K562 (cell line): ENCODE measurements around the gene HAPLN2.

Experiments used
- BRCA1 ChIP-seq, 2 experiments: fragments of 450-650 bp in 1 of 2; sonication (generic) in 1 of 2; formaldehyde crosslinking in 1 of 2; IDR thresholded peaks; 2 replicates each; pipeline versions ENCODE4 v1.5.0 to v1.6.1; 2017 to 2020; ENCODE audit warnings: mild to moderate bottlenecking in 1 of 2, missing genetic modification reagents in 1 of 2
- CREB1 ChIP-seq, 2 experiments: sonication (generic) in 1 of 2; formaldehyde crosslinking in 1 of 2; IDR thresholded peaks; 2 replicates each; pipeline versions ENCODE4 v1.6.1 to v1.8.0; 2012 to 2022; ENCODE audit warnings: inconsistent platforms in 1 of 2, mild to moderate bottlenecking in 1 of 2, missing genetic modification reagents in 1 of 2, moderate library complexity in 1 of 2
- FOXM1 ChIP-seq, 2 experiments: fragments of 450-650 bp in 1 of 2; sonication (generic) in 1 of 2; formaldehyde crosslinking in 1 of 2; IDR thresholded peaks; 2 replicates each; pipeline versions ENCODE4 v1.6.1 to v1.9.0; 2017 to 2022; ENCODE audit warnings: low read depth in 2 of 2, mild to moderate bottlenecking in 2 of 2, missing genetic modification reagents in 1 of 2, moderate library complexity in 1 of 2
- KAT8 ChIP-seq: fragments of 450-650 bp; IDR thresholded peaks from 2 replicates; pipeline ENCODE4 v1.6.1; 2016; ENCODE audit warnings: low read depth, mild to moderate bottlenecking
- YY1 ChIP-seq, 3 experiments: IDR thresholded peaks; 2 replicates each; pipeline ENCODE4 v1.6.1; 2011; ENCODE audit warnings: low read length in 2 of 3, mild to moderate bottlenecking in 2 of 3, moderate library complexity in 2 of 3, borderline replicate concordance in 1 of 3, control low read depth in 1 of 3, low read depth in 1 of 3; ENCODE audit not compliant: insufficient read depth in 3 of 3, insufficient replicate concordance in 2 of 3, control insufficient read depth in 1 of 3, insufficient read length in 1 of 3; ENCODE audit errors: extremely low read depth in 1 of 3
- ZBTB1 ChIP-seq: sonication (generic); formaldehyde crosslinking; IDR thresholded peaks from 2 replicates; pipeline ENCODE4 v1.8.1; 2023; ENCODE audit warnings: missing genetic modification reagents, low read depth, mild to moderate bottlenecking, borderline replicate concordance
- TF ChIP-seq, protein P1 (sequence below), 3 experiments: IDR thresholded peaks in 2 of 3; conservative IDR thresholded peaks in 1 of 3; 2 replicates each; pipeline ENCODE4 v1.5.1; 2011 to 2012; ENCODE audit warnings: low read length in 3 of 3, mild to moderate bottlenecking in 3 of 3, control low read depth in 2 of 3, improper control_type of control experiment in 1 of 3, inconsistent platforms in 1 of 3, low read depth in 1 of 3, mixed read lengths in 1 of 3, moderate library complexity in 1 of 3; ENCODE audit not compliant: insufficient read depth in 2 of 3

GRCh38 chr1:156578055-156578454, 41.2 kb upstream of the HAPLN2 start:
- TF ChIP-seq, protein P1, sequence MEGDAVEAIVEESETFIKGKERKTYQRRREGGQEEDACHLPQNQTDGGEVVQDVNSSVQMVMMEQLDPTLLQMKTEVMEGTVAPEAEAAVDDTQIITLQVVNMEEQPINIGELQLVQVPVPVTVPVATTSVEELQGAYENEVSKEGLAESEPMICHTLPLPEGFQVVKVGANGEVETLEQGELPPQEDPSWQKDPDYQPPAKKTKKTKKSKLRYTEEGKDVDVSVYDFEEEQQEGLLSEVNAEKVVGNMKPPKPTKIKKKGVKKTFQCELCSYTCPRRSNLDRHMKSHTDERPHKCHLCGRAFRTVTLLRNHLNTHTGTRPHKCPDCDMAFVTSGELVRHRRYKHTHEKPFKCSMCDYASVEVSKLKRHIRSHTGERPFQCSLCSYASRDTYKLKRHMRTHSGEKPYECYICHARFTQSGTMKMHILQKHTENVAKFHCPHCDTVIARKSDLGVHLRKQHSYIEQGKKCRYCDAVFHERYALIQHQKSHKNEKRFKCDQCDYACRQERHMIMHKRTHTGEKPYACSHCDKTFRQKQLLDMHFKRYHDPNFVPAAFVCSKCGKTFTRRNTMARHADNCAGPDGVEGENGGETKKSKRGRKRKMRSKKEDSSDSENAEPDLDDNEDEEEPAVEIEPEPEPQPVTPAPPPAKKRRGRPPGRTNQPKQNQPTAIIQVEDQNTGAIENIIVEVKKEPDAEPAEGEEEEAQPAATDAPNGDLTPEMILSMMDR (IDR thresholded peaks at IDR 0.05 in 2 of 3, conservative IDR thresholded peaks at IDR 0.05 in 1 of 3; ENCODE audit: insufficient read depth in 2 of 3, low read depth in 1 of 3, low read length in 3 of 3): no peak
- no peak for TF ChIP-seq ZBTB1
- no peak for TF ChIP-seq KAT8
- TF ChIP-seq CREB1 (IDR thresholded peaks at IDR 0.05): no peak
- TF ChIP-seq CREB1 (CRISPR knock-in tag; IDR thresholded peaks at IDR 0.05): no peak
- TF ChIP-seq BRCA1 (IDR thresholded peaks at IDR 0.05): no peak
- TF ChIP-seq BRCA1 (CRISPR knock-in tag; IDR thresholded peaks at IDR 0.05): no peak
- no peak for TF ChIP-seq YY1 (IDR thresholded peaks at IDR 0.05; ENCODE audit: borderline replicate concordance in 1 of 3, control insufficient read depth in 1 of 3, extremely low read depth in 1 of 3, insufficient read depth in 3 of 3, insufficient read length in 1 of 3, insufficient replicate concordance in 2 of 3, low read depth in 1 of 3, low read length in 2 of 3)
- no peak for TF ChIP-seq FOXM1 (IDR thresholded peaks at IDR 0.05; ENCODE audit: low read depth)
- TF ChIP-seq FOXM1 (CRISPR knock-in tag; IDR thresholded peaks at IDR 0.05; ENCODE audit: low read depth): no peak
